ENCODE data around the gene MELTF. TPM values are rescaled to one million over a fixed set of nuclear protein-coding genes. Genes with fewer than 3 reads are reported as not detected.

Gene MELTF
- total and polyA plus RNA-seq, 2 of the 13 experiments (the other 11 are each of a cell fraction or from before 2014, with no cell fraction given): 3.2 to 7.5 TPM

- TF ChIP-seq CENPBD1 (CRISPR knock-in tag; IDR thresholded peaks at IDR 0.05; ENCODE audit: borderline replicate concordance, low read depth) (no peak), ZNF749 (CRISPR knock-in tag; IDR thresholded peaks at IDR 0.05; ENCODE audit: borderline replicate concordance) (no peak), BRCA1 (CRISPR knock-in tag; IDR thresholded peaks at IDR 0.05) (no peak), ZNF224 (CRISPR knock-in tag; IDR thresholded peaks at IDR 0.05) (no peak), LRRFIP1 (CRISPR knock-in tag; conservative IDR thresholded peaks at IDR 0.05) (no peak), ZNF775 (CRISPR knock-in tag; IDR thresholded peaks at IDR 0.05; ENCODE audit: borderline replicate concordance) (no peak), MEF2D (CRISPR knock-in tag; IDR thresholded peaks at IDR 0.05) (no peak), KLF12 (CRISPR knock-in tag; IDR thresholded peaks at IDR 0.05; ENCODE audit: borderline replicate concordance) (no peak), MLX (CRISPR knock-in tag; IDR thresholded peaks at IDR 0.05) (no peak), ZFP82 (CRISPR knock-in tag; IDR thresholded peaks at IDR 0.05; ENCODE audit: borderline replicate concordance) (no peak), THAP11 (CRISPR knock-in tag; IDR thresholded peaks at IDR 0.05) (no peak), ZBTB25 (CRISPR knock-in tag; IDR thresholded peaks at IDR 0.05) (0 out of 2 replicates have a peak, but pooled peaks have one; percentile 12), HNF4G (IDR thresholded peaks at IDR 0.05; ENCODE audit: borderline replicate concordance, low read depth, low read length) (peak; percentile 94), HNF4G (CRISPR knock-in tag; IDR thresholded peaks at IDR 0.05; ENCODE audit: borderline replicate concordance, low read depth) (peak; percentile 76; the same call in 1 of the 2 replicates), PAF1 (CRISPR knock-in tag; IDR thresholded peaks at IDR 0.05) (no peak), MYC (CRISPR knock-in tag; IDR thresholded peaks at IDR 0.05; ENCODE audit: borderline replicate concordance) (no peak), ZNF564 (CRISPR knock-in tag; IDR thresholded peaks at IDR 0.05) (no peak), ZNF75D (CRISPR knock-in tag; IDR thresholded peaks at IDR 0.05; ENCODE audit: borderline replicate concordance) (no peak), RAD51 (IDR thresholded peaks at IDR 0.05; ENCODE audit: borderline replicate concordance) (no peak), IRF9 (CRISPR knock-in tag; IDR thresholded peaks at IDR 0.05; ENCODE audit: borderline replicate concordance) (no peak), ZNF451 (CRISPR knock-in tag; IDR thresholded peaks at IDR 0.05) (no peak), PITX1 (CRISPR knock-in tag; IDR thresholded peaks at IDR 0.05) (0 out of 2 replicates have a peak, but pooled peaks have one; percentile 43), GPBP1L1 (CRISPR knock-in tag; IDR thresholded peaks at IDR 0.05) (no peak)
Measured at GRCh38 chr3:196981657-196982056, 48.0 kb downstream of the MELTF start (continued).

Measured in HepG2 (cell line).